Epithelial cell of umbilical artery (primary cell): Measurements from ENCODE around the gene FARSA. TPM values are rescaled to one million over a fixed set of nuclear protein-coding genes. Genes with fewer than 3 reads are reported as not detected.

ENCODE experiments used
- total RNA-seq: library from RNA; depleted of rRNA; stranded (reverse); fragments of >200 nt; gene quantifications from 2 replicates; pipeline ENCODE4 v1.2.3, GENCODE V29; 2014

FARSA gene
- total RNA-seq: 60.1 and 63.2 TPM in 2 replicates

GRCh38 chr19:12933287-12934072 is at the start of gene FARSA:
Gene FARSA, minus strand, starts transcription at chr19:12933711. Its CDS starts 15 bp downstream, at chr19:12933696.

GRCh38 chr19:12969292-12969988 is 35.9 kb upstream of the FARSA start, which contains the start of gene DAND5:
Gene DAND5, plus strand, starts transcription at chr19:12969576. Its CDS starts 85 bp downstream, at chr19:12969661.

GRCh38 chr19:12956446-12957388 is 23.2 kb upstream of the FARSA start, which contains the start of gene GADD45GIP1:
Gene GADD45GIP1, minus strand, starts transcription at chr19:12957223. Its CDS starts 11 bp downstream, at chr19:12957212.

GRCh38 chr19:12945479-12946091 is 12.1 kb upstream of the FARSA start, which contains the start of gene RAD23A:
Gene RAD23A, plus strand, starts transcription at chr19:12945862. Its CDS starts 87 bp downstream, at chr19:12945949.

GRCh38 chr19:12937927-12938778 is 4.6 kb upstream of the FARSA start, which contains the start of gene CALR:
Gene CALR, plus strand, starts transcription at chr19:12938609. Its CDS starts 71 bp downstream, at chr19:12938680.

GRCh38 chr19:12890787-12891552 is 42.5 kb downstream of the FARSA start, which contains the start of gene GCDH:
Gene GCDH, plus strand, starts transcription at chr19:12891160. Its CDS starts 145 bp downstream, at chr19:12891305.

GRCh38 chr19:12886969-12887747 is 46.4 kb downstream of the FARSA start, which contains the start of gene KLF1:
Gene KLF1, minus strand, starts transcription at chr19:12887201. Its CDS starts 61 bp downstream, at chr19:12887140.

GRCh38 chr19:12881172-12881808 is 52.2 kb downstream of the FARSA start, which contains the start of gene DNASE2:
Gene DNASE2, minus strand, starts transcription at chr19:12881449. Its CDS starts 74 bp downstream, at chr19:12881375.

Other genes starting within 250 kb of the FARSA start
- gene GNG14, start 245.7 kb downstream of the FARSA start, total RNA-seq: not detected in 2 replicates
- gene FBXW9, start 237.1 kb downstream of the FARSA start, total RNA-seq: 7.0 and 14.6 TPM in 2 replicates
- 17.2 and 23.4 TPM in 2 replicates for gene TNPO2, start 209.8 kb downstream of the FARSA start, total RNA-seq
- gene TRIR, start 199.0 kb downstream of the FARSA start, total RNA-seq: 143 and 162 TPM in 2 replicates
- 89.0 and 108 TPM in 2 replicates for gene GET3, start 196.2 kb downstream of the FARSA start, total RNA-seq
- gene BEST2, start 181.9 kb downstream of the FARSA start, total RNA-seq: not detected in 2 replicates
- gene HOOK2, start 158.2 kb downstream of the FARSA start, total RNA-seq: 7.1 and 8.5 TPM in 2 replicates
- gene JUNB, start 142.2 kb downstream of the FARSA start, total RNA-seq: 48.3 and 73.4 TPM in 2 replicates
- gene PRDX2, start 131.9 kb downstream of the FARSA start, total RNA-seq: 258 and 276 TPM in 2 replicates
- not detected in 2 replicates for gene THSD8, start 131.6 kb downstream of the FARSA start, total RNA-seq
- gene RNASEH2A, start 127.1 kb downstream of the FARSA start, total RNA-seq: 35.4 and 36.8 TPM in 2 replicates
- not detected in 2 replicates for gene RTBDN, start 99.1 kb downstream of the FARSA start, total RNA-seq
- gene MAST1, start 95.2 kb downstream of the FARSA start, total RNA-seq: under 0.01 and 0.65 TPM in 2 replicates
- gene DNASE2, start 52.3 kb downstream of the FARSA start, total RNA-seq: 15.6 and 21.4 TPM in 2 replicates
- gene KLF1, start 46.5 kb downstream of the FARSA start, total RNA-seq: under 0.01 TPM in 1 of 2 replicates, not detected in the other
- 48.1 and 50.6 TPM in 2 replicates for gene GCDH, start 42.6 kb downstream of the FARSA start, total RNA-seq
- 0.30 and 0.32 TPM in 2 replicates for gene SYCE2, start 14.4 kb downstream of the FARSA start, total RNA-seq
- 1,595 and 1,926 TPM in 2 replicates for gene CALR, start 4.9 kb upstream of the FARSA start, total RNA-seq
- 50.0 and 66.1 TPM in 2 replicates for gene RAD23A, start 12.2 kb upstream of the FARSA start, total RNA-seq
- gene GADD45GIP1, start 23.5 kb upstream of the FARSA start, total RNA-seq: 34.7 and 39.3 TPM in 2 replicates
- not detected in 2 replicates for gene DAND5, start 35.9 kb upstream of the FARSA start, total RNA-seq
- 5.5 and 13.1 TPM in 2 replicates for gene NFIX, start 61.8 kb upstream of the FARSA start, total RNA-seq
- gene LYL1, start 169.1 kb upstream of the FARSA start, total RNA-seq: 99.7 and 105 TPM in 2 replicates
- gene TRMT1, start 183.0 kb upstream of the FARSA start, total RNA-seq: 40.6 and 44.5 TPM in 2 replicates
- gene NACC1, start 184.6 kb upstream of the FARSA start, total RNA-seq: 35.4 and 36.2 TPM in 2 replicates
- gene STX10, start 216.7 kb upstream of the FARSA start, total RNA-seq: 86.3 and 95.8 TPM in 2 replicates
- 27.7 and 40.0 TPM in 2 replicates for gene IER2, start 216.7 kb upstream of the FARSA start, total RNA-seq